GM12865 (cell line): ENCODE measurements around the gene MTF2.

Source experiments
- DNase-seq: peaks from one replicate; pipeline ENCODE4 v3.0.0; 2010; ENCODE audit warnings: low read depth
- H3K4me3 ChIP-seq: 2 replicates; pipeline ENCODE4 v1.5.1; 2011; ENCODE audit warnings: mild to moderate bottlenecking, low read depth, low read length, control low read depth
- CTCF ChIP-seq: IDR thresholded peaks from 2 replicates; pipeline ENCODE4 v1.5.1; 2011; ENCODE audit warnings: low read length, control low read depth, low read depth, inconsistent platforms; ENCODE audit not compliant: insufficient read depth; ENCODE audit errors: missing control alignments

The MTF2 gene

GRCh38 chr1:93179886-93180722, 101.0 kb downstream of the MTF2 start, which contains the start of gene TMED5:
Gene TMED5, minus strand, starts transcription at chr1:93180413. Its CDS starts 171 bp downstream, at chr1:93180242.
- no peak for TF ChIP-seq CTCF
- H3K4me3 ChIP-seq, result peak within 1 kb of the TSS; percentile 73
- peak; percentile 99 for DNase-seq

GRCh38 chr1:93180723-93181613, 101.9 kb downstream of the MTF2 start, which contains the start of gene CCDC18:
Gene CCDC18, plus strand, starts transcription at chr1:93180724. Its CDS starts 2,638 bp downstream, at chr1:93183362.
- peak within 1 kb of the TSS; percentile 73 for H3K4me3 ChIP-seq
- no peak for TF ChIP-seq CTCF
- peak; percentile 85 for DNase-seq

GRCh38 chr1:93186667-93187066, 107.6 kb downstream of the MTF2 start:
- H3K4me3 ChIP-seq, result peak overlapping the region; percentile 11; the same call in 1 of the 2 replicates
- TF ChIP-seq CTCF, result no peak

More at GRCh38 chr1:93186667-93187066, 107.6 kb downstream of the MTF2 start:
- no peak for DNase-seq
